NCI-H128 (cell line): ENCODE results near the gene GSK3B.

Experiments used
- DNase-seq: peaks from one replicate; lab custom pipeline; 2025; ENCODE audit not compliant: unreplicated experiment; lab: John Stamatoyannopoulos, UW

The GSK3B gene

DNA sequence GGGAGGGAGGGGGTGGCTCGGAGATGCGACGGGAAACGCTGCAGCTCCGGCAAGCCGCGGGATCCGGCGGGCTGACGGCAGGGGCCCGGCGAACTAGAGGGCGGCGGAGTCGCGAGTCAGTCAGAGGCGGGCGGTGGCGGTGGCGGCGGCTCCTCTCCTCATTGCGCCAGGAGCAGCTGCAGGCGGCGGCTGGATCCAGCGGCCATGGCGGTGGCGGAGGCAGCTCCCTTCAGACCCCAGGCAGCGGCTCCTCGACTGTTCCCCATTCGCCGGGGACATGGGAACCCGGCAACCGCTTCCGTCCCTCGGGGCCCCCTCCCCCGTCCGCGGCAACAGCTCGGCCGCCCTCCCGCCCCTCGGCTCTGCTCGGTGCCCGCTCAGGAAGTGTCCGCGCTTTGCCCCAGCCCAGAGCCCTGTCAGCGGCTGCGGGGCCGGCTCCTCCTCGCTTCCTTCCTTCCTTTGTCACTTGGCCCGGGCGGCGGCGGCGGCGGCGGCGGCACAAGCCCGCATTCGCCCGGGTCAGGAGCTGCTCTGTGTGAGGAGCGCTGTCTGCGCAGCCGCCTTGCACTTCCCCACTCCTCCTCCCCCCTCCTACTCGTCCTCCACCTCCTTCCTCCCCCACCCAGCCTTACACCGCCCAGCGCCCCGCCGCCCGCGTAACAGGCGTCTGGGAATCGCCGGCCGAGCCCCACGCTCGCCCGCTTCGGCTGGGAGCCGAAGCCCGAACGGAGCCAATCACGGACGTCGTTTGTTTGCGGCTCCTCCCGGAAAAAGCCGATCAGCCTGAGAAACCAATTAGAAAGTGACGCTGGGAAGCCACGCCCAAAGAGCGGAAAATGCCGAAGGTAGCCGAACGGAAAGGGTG is at the start of gene GSK3B:
Gene GSK3B (minus strand): TSS at position 537 of the 865 bp plus-strand sequence. CDS start 1,013 bp downstream, outside the sequence.
- DNase-seq, result peak; percentile 50

DNA sequence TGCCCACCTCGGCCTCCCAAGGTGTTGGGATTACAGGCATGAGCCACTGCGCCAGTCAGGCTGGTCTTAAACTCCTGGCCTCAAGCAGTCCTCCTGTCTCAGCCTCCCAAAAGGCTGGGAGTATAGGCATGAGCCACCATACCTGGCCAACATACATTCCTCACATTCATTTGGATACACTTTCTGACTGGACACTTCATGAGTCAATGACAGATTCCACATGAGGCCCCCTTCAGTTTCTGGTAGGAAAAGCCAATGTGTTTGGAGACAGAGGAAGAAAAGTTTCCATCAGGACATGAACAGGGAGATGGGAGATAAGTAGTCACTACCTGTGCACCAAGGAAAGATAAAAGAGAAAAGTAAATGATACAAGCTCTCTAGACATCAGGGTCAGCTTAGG is 49.4 kb upstream of the GSK3B start:
- DNase-seq, result no peak

DNA sequence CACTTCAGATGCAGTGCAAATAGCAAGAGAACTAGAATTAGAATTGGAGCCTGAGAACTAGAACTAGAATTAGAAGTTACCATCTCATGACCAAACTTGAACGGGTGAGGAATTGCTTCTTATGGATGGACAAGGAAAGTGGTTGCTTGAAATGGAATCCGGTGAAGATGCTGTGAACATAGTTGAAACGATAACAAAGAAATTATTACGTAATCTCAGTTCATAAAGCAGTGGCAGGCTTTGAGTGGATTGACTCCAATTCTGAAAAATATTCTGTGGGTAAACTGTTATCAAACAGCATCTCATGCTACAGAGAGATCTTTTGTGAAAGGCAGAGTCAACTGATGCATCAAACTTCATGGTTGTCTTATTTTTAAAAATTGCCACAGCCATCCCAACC is 48.0 kb upstream of the GSK3B start:
- no peak for DNase-seq

DNA sequence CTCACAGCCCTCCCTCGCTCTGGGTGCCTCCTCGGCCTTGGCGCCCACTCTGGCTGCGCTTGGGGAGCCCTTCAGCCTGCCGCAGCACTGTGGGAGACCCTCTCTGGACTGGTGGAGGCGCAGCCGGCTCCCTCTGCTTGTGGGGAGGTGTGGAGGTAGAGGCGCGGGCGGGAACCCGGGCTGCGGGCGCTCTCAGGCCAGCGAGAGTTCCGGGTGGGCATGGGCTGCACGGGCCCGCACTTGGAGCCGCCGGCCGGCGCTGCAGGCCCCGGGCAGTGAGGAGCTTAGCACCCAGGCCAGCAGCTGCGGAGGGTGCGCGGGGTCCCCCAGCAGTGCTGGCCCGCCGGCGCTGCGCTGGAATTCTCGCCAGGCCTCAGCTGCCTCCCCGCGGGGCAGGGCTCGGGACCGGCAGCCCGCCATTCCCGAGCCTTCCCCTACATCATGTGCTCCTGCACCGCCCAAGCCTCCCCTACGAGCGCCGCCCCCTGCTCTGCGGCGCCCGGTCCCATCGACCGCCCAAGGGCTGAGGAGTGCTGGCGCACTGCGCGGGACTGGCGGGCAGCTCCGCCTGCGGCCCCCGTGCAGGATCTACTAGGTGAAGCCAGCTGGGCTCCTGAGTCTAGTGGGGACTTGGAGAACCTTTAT is 46.0 kb upstream of the GSK3B start:
- DNase-seq, result no peak

DNA sequence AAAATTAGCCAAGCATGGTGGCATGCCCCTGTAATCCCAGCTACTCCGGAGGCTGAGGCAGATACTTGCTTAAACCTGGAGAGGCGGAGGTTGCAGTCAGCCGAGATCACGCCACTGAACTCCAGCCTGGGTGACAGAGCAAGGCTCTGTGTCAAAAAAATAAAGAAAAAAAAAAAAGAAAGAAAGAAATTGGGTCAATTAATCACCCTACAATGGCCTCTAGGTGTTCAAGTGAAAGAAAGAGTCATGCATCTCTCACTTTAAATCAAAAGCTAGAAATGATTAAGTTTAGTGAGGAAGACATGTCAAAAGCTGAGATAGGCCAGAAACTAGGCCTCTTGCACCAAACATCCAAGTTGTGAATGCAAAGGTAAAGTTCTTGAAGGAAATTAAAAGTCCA is 44.9 kb upstream of the GSK3B start:
- no peak for DNase-seq

DNA sequence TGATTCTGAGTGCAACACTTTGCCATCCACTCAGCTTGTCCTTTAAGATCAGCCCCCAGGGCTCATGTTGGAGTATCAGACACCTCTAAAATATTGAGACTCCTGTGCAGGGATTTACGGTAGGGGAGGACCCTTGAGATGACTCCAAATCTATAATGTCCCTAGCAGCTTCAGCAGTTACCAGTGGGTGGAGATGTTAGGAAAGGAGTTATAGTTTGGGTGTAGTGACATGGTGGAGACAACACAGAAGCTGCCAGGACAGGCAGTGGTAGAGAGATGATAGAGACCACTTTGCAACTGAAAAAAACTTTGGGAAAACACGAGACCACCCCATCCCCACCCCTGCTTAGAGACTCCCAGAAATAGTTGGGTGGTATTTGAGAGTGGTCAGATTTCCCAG is 43.3 kb upstream of the GSK3B start:
- DNase-seq, result no peak

DNA sequence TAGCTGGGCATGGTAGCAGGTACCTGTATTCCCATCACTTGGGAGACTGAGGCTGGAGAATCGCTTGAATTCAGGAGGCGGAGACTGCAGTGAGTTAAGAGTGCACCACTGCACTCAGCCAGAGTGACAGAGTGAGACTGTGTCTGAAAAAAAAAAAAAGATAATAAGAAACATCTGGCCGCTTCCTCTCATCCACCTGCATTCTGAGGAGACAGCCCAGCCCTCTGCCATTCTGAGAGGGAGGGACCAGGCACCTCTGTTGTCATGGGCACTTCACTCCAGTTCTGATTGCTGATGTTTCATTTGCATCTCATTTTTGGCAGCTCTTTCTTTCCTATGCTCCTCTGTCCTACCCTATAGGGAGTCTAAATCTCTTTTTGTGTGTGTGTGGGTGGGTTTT is 36.4 kb upstream of the GSK3B start:
- no peak for DNase-seq

DNA sequence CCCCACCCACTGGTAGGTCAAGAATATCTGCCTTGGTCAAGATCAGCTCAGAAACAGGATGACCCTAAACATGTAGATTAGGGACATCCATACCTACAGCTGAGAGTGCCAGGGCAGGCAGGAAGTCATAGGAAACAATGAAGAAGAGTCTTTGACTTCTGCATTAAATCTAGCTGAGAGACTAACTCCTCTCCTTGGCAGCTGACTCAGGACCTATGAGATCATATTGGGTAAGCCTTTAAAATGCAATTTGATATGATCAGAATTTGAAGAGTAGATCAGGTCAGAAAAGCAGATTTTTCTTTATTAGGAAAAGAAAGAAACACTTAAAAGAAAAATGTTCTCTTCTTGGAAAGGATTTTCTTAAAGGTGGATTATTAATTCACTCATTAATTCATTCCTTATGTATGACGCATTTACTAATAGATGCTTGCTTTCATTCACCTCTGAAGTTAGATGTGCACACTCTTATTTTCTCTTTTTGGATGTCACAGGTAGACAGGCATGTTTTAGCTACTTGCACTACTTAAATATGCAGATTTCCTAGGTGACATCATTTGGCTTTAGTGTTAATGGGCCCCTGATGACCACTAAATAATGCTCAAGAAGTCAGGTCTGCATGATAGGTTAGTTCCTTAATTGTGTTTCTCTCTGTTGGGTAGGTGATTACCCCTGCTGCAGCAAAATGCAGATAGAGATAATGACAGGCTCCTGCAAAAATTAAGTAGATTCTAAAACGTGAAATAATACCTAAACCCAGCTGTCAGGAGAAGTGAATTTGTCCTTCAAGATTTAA is 35.7 kb upstream of the GSK3B start:
- no peak for DNase-seq

DNA sequence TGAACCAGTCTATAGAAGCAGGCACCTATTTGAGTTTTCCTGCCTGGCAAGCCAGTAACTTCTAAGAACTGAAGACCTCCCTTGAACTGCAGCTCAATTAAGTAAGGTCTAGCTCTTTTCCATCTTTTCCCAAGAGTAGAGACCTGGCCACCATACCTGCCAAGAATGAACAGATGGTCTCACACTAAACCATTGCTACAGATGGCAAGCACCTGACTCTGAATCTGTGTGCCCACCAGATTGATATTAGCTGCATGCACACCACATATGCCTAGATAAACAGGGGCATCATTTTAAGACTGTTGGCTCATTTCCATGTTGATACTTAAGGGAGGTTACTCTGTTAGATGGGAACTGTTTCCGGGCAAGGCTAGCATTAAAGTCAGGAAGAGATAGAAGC is 34.8 kb upstream of the GSK3B start:
- no peak for DNase-seq

DNA sequence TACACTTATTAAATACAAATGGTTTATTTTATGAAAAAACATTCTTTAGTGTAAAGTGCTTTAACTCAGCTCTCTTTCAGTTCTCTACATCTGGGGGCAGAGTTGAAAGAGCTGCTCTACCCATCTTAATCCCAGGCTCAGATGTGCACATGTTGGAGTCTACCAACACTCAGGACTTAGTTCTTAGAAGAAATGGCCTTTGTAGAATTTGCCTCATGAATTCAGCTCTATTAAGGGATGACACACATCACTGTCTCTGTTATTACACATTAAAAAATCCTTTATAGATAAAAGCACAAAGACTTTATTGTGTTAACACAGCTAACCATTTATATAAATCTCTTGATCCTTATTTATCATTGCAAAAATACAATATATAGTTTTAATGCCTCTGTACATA is 31.7 kb upstream of the GSK3B start:
- no peak for DNase-seq

DNA sequence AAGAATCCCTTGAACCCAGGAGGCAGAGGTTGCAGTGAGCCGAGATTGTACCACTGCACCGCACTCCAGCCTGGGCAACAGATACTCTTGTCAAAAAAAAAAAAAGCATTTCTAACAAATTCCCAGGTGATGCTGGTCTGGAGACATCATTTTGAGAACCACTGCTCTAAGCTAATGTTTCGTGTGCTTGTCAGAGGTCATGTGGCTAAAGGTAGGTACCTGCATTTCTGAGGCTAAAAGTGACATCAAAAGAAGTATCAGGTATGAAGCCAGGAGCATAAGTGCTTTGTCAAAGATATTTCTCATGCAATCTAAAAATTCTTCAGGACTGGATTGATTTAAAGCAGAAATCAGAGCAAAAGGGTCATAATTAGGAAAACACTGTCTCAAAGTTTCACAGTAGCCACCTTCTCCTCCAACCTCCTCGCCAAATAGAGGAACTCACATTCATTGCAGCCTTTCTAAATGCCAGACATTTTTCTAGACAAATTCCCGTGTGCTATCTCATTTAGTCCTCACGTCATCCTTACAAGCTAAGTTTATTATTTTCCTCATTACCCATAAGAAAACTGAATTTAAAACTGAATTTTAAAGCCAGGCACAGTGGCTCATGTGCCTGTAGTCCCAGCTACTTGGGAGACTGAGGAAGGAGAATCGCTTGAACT is 25.7 kb upstream of the GSK3B start:
- no peak for DNase-seq

DNA sequence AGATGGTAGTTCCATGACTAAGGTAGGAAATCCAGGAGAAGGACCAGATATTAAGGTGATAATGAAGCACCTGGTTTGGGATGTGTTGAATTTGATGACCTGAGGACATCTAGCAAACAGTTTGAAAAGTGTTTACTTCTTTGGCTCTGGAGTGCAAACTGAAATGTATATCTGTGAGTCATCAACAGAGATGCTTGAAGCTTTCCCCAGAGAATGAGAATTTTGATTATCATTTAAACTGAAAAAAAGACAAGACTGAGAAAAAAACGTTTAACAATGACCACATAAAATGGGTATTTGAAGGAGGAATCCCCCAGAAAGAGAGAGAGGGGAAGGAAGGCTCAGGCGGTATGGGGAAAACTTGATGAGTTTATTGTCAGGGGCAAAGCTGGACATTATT is 20.7 kb upstream of the GSK3B start:
- DNase-seq, result no peak

DNA sequence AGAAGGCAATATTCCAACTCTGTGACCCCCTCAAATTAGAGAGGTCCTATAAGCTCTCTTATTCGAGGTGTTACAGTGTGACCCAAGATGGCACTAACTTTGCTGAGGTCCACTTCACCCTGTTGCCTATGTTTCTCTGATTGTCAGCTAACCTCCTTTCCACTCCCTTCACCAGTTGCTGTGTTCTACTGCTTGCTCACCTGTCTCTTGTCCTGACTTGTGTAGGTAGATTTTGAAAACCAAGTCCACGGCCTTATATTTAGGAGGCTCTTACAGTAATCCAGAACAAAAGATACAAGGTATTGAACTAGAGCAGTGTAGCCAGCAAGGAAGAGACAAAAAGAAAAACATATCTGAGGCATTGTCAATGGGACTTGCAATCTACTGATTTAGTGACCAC is 20.1 kb upstream of the GSK3B start:
- DNase-seq, result no peak

DNA sequence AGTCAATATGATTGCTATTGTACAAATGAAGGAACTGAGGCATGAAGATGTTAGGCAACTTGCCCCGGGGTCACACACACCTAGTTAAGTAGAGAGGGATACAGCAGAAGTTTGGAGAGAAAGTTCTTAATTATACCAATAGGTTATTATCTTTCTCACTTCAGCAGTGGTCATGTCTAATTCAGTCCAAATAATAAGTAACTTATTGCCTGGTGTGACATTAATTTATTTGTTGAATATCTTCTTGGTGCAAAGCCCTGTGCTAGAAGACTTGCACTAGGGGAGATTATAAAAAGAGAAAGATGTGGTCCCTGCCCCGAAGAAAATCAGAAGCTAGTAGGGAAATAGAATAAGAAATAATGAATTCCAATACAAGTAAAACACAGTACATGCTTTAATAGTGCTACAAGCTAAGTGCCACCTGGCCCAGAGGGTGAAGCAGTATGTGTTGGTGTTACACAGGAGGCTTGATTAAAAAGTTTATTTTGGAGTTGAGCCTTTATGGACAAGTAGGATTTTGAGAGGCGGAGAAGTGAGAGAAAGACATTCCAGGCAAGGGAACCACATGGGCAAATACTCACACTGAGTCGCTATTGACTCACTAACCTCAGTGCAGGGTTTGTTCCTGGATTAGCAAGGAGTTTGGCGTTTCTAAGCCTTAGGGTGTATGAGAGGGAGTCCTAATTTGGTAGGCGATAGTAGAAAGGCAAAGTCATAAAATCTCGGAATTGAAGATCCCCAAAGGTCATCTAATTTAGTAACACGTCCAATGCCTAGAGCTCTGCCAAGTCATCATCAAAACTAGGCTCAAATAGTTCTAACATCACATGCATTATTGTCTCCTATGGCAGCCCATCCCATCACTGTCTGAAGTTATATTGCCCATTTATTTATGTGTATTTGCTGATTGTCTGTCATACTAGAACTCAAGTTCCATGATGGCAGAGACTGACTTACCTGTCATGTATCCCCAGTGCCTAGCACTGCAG is 19.2 kb upstream of the GSK3B start:
- no peak for DNase-seq

DNA sequence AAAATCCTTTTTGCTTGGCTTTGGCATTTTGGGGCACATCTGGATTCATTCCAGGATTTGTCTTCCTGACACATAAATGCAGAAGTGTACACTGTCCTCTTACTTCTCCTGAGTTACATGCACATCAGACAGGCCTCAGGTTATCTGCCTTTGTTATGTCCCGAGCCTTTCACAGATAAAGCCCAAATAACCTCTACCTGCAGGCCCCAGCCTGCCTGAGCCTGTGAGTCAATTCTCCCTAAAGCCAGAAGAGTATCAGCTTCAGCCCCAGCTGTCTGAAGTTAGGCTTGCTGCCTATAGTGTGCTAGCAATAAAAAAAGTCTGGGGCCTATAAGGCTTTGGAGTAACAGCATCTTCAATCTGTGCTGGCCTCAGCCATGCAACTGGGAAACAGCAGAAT is 17.7 kb upstream of the GSK3B start:
- no peak for DNase-seq

DNA sequence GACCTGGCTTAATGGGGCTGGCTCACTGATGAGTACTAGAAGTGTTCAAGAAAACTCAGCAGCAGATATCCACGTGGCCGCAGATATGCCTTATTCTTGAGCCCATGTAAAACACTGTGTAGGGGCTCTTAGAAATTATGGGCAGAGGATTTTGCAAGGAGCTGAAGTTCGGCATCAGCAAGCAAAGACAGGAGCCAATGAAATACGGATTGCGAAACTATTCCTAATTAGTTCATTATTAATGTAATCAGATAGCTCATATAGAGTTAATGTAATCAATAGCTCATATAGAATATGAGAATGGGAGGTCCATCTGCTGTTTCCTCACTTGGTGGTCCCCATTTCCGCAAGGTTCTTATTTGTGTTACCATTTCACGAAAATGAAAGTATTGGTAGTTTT is 9.0 kb upstream of the GSK3B start:
- DNase-seq, result no peak

DNA sequence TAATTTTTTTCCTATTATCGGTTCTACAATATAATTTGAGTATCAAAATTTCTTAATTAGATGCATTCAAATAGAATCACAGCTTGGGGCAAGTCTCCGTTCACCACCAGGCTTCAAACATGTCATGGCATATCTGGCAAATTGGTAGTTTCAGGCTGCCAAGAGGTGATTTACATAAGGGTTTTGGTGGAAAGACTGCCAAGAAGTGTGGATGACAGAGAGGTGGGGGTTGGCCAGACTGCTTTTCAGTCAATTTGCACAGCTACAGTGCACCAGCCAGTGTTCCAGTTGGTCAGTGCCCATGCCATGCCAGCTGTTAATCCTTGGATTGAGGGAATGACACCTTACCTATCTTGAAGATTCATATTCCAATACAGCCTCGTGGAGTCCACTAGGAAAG is 8.4 kb upstream of the GSK3B start:
- no peak for DNase-seq

DNA sequence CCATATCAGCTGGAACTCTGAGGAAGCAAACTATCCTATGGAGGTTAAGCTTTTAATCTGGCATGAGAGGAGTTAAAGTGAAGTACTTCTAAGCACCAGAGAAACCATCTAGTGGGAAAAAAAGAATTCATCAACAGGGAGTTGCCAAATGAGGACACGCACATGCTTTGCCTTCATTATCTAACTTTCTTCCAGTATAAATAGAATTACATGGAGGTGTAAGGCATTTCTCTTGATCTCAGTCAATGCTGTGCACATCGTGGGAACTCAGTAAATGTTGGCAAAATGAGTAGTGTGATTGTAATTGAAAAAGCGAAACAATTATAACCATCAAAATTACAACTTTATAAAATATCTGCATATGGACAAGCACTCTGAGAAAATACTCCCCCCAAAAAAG is 8.0 kb upstream of the GSK3B start:
- DNase-seq, result no peak

DNA sequence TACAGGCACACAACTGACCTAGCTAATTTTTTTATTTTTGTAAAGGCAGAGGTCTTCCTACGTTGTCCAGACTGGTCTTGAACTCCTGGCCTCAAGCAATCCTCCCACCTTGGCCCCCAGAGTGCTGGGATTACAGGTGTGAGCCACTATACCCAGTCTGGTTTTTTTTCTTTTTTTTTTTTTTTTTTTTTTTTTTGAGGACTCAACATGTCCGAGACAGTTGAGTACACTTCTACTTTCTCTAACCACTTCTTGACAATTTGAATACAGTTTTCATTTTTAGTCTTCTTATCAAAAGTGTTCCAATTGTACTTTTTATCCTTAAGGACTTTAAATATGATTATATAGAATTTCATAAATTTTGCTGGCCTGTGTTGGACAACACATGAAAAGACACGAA is 7.4 kb upstream of the GSK3B start:
- no peak for DNase-seq

DNA sequence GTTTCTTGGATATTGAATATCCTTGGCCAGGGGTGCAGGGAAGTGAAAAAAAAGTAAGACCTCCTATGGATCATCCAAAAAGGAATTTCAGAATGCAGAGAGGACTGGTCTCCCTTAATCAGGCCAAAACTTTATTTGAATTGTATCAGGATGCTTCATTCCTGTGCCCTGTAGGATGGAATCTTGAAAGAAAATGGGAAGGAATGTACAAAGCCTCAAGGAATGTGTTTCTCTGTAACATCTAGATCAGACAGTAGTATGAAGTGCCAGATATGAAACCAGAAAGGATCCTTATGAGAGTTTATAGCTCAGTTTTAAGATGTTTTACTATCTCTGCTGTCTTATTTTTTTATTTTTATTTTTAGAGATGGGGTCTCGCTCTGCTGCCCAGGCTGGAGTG is 6.5 kb upstream of the GSK3B start:
- no peak for DNase-seq
